Thyroid gland (tissue), 4 donors: Measurements from ENCODE around the gene MALT1. TPM values are rescaled to one million over a fixed set of nuclear protein-coding genes. Genes with fewer than 3 reads are reported as not detected.

Experiments
- DNase-seq, 2 donors: peaks; one replicate each; pipeline ENCODE4 v3.0.0-alpha.2; 2019
- H3K27ac ChIP-seq, 3 donors: fragments of 200-600 bp; sonication (generic); 1 replicate in 2 of 3; 2 replicates in 1 of 3; pipeline ENCODE4 v1.5.1; 2016 to 2019; ENCODE audit warnings: mild to moderate bottlenecking in 1 of 3, moderate library complexity in 1 of 3
- H3K27me3 ChIP-seq: fragments of 200-600 bp; sonication (generic); one replicate; pipeline ENCODE4 v1.5.1; 2019
- H3K36me3 ChIP-seq, 2 donors: fragments of 200-600 bp; sonication (generic); one replicate each; pipeline ENCODE4 v1.5.1; 2016 to 2019
- H3K4me1 ChIP-seq, 2 donors: fragments of 200-600 bp; sonication (generic); one replicate each; pipeline ENCODE4 v1.5.1; 2017 to 2019
- H3K4me3 ChIP-seq, 3 donors: fragments of 200-600 bp; sonication (generic); replicated peaks in 1 of 3; 1 replicate in 2 of 3; 2 replicates in 1 of 3; pipeline ENCODE4 v1.5.1; 2016; ENCODE audit warnings: mild to moderate bottlenecking in 1 of 3
- H3K9me3 ChIP-seq: fragments of 200-600 bp; sonication (generic); one replicate; pipeline ENCODE4 v1.5.1; 2017
- POLR2A ChIP-seq, 2 donors: fragments of 450-650 bp; IDR thresholded peaks; one replicate each; pipeline ENCODE4 v1.6.1; 2017; ENCODE audit warnings: antibody characterized with exemption in 2 of 2, mild to moderate bottlenecking in 2 of 2, moderate library complexity in 1 of 2
- WGBS, 2 donors: methylation state at CpG; one replicate each; pipeline ENCODE4 v1.1.5; 2017; 5-methylcytosine and 5-hydroxymethylcytosine counted together
- intact Hi-C: fragments of 100-400 bp; cut with DNase I; formaldehyde crosslinking; loops from one replicate; pipeline ENCODE4 v1.15.1; 2023
- total RNA-seq, 4 donors: library from RNA; depleted of rRNA; stranded (reverse); fragments of >200 nt; gene quantifications; one replicate each; pipeline ENCODE4 v1.2.3, GENCODE V29; 2016
- TF ChIP-seq, protein P1 (sequence below), 6 experiments: fragments of 200-600 bp in 3 of 6; fragments of 450-650 bp in 3 of 6; sonication (generic) in 3 of 6; IDR thresholded peaks; one replicate each; pipeline ENCODE4 v1.5.1; 2016 to 2019; ENCODE audit warnings: antibody characterized with exemption in 6 of 6, mild to moderate bottlenecking in 2 of 6, inconsistent platforms in 1 of 6, moderate library complexity in 1 of 6

The MALT1 gene
- total RNA-seq, 4 donors from 2014 or later: 26.3 to 42.1 (median 30.2) TPM

DNA sequence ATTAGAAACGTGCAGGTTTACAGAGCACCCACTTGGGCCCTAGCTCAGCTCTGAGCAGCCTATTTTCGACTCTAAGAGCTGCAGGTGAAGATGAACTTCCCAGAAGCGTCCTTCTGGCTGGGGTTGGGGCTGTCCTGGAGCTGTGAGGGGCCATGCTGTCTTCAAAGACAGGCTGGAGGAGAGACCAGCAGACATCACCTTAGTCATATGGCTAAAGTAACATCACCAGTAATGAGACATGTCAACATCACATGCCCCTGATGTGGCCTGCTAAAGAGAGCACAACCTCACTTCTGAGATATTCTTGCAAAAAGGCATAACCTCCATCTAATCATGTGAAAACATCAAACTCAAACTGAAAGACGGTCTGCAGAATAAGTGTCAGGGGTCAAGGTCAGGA is 106.2 kb downstream of the MALT1 start:
- intact Hi-C loops: no loop called here
- Histone ChIP-seq H3K4me1 (no peaks in the 10 kb centered on the region), H3K9me3 (no peaks in the 10 kb centered on the region), H3K4me3 (no peak overlapping the region), H3K27ac (no peak overlapping the region), H3K27me3 (no peaks in the 10 kb centered on the region), H3K36me3 (no peaks in the 10 kb centered on the region)
- no peak for DNase-seq
- TF ChIP-seq, protein P1, sequence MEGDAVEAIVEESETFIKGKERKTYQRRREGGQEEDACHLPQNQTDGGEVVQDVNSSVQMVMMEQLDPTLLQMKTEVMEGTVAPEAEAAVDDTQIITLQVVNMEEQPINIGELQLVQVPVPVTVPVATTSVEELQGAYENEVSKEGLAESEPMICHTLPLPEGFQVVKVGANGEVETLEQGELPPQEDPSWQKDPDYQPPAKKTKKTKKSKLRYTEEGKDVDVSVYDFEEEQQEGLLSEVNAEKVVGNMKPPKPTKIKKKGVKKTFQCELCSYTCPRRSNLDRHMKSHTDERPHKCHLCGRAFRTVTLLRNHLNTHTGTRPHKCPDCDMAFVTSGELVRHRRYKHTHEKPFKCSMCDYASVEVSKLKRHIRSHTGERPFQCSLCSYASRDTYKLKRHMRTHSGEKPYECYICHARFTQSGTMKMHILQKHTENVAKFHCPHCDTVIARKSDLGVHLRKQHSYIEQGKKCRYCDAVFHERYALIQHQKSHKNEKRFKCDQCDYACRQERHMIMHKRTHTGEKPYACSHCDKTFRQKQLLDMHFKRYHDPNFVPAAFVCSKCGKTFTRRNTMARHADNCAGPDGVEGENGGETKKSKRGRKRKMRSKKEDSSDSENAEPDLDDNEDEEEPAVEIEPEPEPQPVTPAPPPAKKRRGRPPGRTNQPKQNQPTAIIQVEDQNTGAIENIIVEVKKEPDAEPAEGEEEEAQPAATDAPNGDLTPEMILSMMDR (IDR thresholded peaks at IDR 0.05): no peak
- TF ChIP-seq POLR2A (IDR thresholded peaks at IDR 0.05): no peak
- 92 to 95% methylated on average over 4 of the region's 4 CpGs for WGBS, 2 donors

DNA sequence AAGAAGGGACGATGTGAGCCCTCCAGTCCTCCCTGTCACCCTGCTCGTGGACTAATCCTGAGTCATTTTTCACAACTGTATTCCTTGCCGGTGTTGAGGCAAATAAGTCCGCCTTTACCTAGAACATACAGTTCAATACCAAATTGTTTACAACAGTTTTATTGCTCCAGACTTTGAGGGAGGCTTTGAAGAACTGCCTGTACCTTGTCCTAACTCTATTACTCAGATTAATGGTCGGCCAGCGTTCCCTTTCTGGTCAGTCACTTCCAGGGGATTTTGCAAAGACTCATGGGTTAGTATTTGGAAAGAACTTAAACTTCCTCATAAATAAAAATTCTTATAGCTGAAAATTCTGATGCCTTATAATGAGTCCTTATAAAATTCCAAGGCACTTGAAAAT is 108.3 kb downstream of the MALT1 start:
- H3K27ac ChIP-seq: no peak overlapping the region
- no peaks in the 10 kb centered on the region for H3K27me3 ChIP-seq
- no peak overlapping the region for H3K4me3 ChIP-seq
- H3K9me3 ChIP-seq: no peaks in the 10 kb centered on the region
- no peak for TF ChIP-seq POLR2A (IDR thresholded peaks at IDR 0.05)
- TF ChIP-seq, protein P1 (IDR thresholded peaks at IDR 0.05): no peak
- no peaks in the 10 kb centered on the region for H3K36me3 ChIP-seq
- DNase-seq: no peak
- H3K4me1 ChIP-seq: peaks cover 0 to 2% of the 10 kb centered on the region in 2 donors
- 91 to 92% methylated on average over 6 of the region's 6 CpGs for WGBS, 2 donors
- intact Hi-C loops: no loop called here

DNA sequence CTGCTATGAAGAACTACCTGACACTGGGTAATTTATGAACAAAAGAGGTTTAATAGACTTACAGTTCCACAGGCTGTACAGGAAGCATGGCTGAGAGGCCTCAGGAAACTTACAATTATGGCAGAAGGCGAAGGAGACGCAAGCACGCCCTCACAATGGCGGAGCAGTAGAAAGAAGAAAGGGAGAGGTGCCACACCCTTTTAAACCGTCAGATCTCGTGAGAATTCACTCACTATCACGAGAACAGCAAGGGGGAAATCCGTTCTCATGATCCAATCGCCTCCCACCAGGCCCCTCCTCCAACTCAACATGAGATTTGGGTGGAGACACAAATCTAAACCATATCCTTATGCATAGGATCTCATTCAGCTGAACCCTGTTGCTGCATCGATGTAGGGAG is 108.8 kb downstream of the MALT1 start:
- Histone ChIP-seq H3K36me3 (no peaks in the 10 kb centered on the region), H3K4me1 (peaks cover 0 to 7% of the 10 kb centered on the region in 2 donors), H3K27ac (no peak overlapping the region), H3K4me3 (no peak overlapping the region), H3K9me3 (no peaks in the 10 kb centered on the region), H3K27me3 (no peaks in the 10 kb centered on the region)
- intact Hi-C loops: loop anchor here (5.0 to 10.0 kb wide), 2 partner anchors 215 to 292 kb away; no protein-coding TSS in a partner anchor
- whole genome bisulfite sequencing, 2 donors: 92% methylated on average over 10 of the region's 10 CpGs
- DNase-seq: no peak
- TF ChIP-seq, protein P1 (IDR thresholded peaks at IDR 0.05): no peak
- TF ChIP-seq POLR2A (IDR thresholded peaks at IDR 0.05): no peak

DNA sequence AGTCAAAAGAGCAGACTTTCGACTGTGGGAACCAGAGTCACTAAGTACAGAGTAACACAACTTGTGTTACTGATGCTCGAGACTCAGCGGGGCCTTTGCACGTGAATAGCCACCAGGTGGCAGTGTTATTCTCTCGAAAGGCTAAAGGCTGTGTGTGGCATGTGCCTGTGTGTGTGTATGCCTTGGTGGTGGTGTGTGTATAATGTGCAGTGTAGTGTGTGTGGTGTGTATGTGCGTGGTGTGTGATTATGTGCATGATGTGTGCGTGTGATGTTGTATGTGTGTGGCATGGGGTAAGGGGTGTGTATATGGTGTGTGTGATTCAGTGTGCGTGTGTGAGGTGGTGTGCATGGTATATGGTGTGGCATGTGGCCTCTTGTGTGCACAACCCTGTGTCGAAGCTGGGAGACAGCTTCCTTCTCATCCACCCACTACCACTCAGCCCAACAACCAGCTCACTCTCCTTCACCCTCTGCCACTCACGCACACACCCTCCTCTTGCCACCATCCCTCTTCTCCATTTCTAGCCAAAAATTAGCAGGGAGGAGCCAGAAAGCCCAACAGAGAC is 110.4 kb downstream of the MALT1 start:
- WGBS, 2 donors: 20 to 22% methylated on average over 10 of the region's 10 CpGs
- H3K36me3 ChIP-seq: no peaks in the 10 kb centered on the region
- H3K27ac ChIP-seq: no peak overlapping the region
- peak; percentile 76 to 82 for DNase-seq
- no peak for TF ChIP-seq POLR2A (IDR thresholded peaks at IDR 0.05)
- TF ChIP-seq, protein P1 (IDR thresholded peaks at IDR 0.05): peak; percentile 52 to 99 (median 88)
- no peaks in the 10 kb centered on the region for H3K9me3 ChIP-seq
- H3K4me1 ChIP-seq: peaks cover 0 to 13% of the 10 kb centered on the region in 2 donors
- no peak overlapping the region for H3K4me3 ChIP-seq
- intact Hi-C loops: loop anchor here (2.0 to 10.0 kb wide), 3 partner anchors 213 to 291 kb away; no protein-coding TSS in a partner anchor
- no peaks in the 10 kb centered on the region for H3K27me3 ChIP-seq

DNA sequence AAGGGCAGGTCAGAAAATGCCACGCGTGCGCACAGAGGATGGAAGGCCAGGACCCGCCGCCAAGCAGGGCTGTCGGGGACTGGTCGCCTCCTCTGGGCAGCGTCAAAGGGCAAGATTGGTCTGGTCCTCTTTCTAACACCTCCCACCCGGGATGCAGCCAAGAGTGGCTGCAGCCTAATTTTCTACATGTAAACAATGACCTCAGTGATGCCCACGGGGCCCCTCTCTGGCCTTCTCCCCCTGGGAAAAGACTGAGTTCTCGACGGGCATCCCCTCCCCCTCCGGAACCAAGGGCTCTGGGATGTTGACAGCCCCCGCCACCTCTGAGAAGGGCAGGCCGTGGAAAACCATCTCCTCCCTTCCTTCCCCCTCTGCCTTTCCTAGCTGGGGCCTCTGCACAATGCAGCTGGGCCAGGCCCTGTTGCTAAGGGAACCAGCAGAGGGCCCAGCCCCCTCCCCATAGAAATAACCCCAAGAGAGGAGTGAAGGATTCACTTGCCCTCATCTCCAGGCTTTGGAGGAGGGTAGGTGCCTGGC is 113.4 kb downstream of the MALT1 start:
- TF ChIP-seq, protein P1 (IDR thresholded peaks at IDR 0.05): no peak
- TF ChIP-seq POLR2A (IDR thresholded peaks at IDR 0.05): no peak
- Histone ChIP-seq H3K4me3 (no peak overlapping the region), H3K27ac (peak overlapping the region in 1 of 3 donors; percentile 35), H3K4me1 (peaks cover 12 to 21% of the 10 kb centered on the region in 2 donors), H3K27me3 (no peaks in the 10 kb centered on the region), H3K36me3 (no peaks in the 10 kb centered on the region), H3K9me3 (no peaks in the 10 kb centered on the region)
- intact Hi-C loops: loop anchor here (5.0 to 10.0 kb wide), 2 partner anchors 210 to 288 kb away; no protein-coding TSS in a partner anchor
- no peak for DNase-seq
- 81 to 83% methylated on average over 15 of the region's 15 CpGs for WGBS, 2 donors
